MM.1S (cell line): ENCODE results near the gene ADSS2.
"Not testable (repeated sequence)": the region's sequence is repeated elsewhere in the genome, so short reads cannot be mapped to it uniquely, and the experiment has no call there.

Experiments
- DNase-seq: peaks from one replicate; pipeline ENCODE4 v3.0.0-alpha.2; 2015
- H2AFZ ChIP-seq: fragments of 300-600 bp; sonication (generic); 2 replicates; pipeline ENCODE4 v1.6.0; 2016; ENCODE audit warnings: antibody characterized with exemption, low read length
- H3F3A ChIP-seq: fragments of 300-600 bp; sonication (generic); 2 replicates; pipeline ENCODE4 v1.6.1; 2016; ENCODE audit warnings: mild to moderate bottlenecking, antibody characterized with exemption, low read length, moderate library complexity, mixed read lengths; ENCODE audit not compliant: insufficient read depth
- H3K27ac ChIP-seq: fragments of 300-600 bp; sonication (generic); 2 replicates; pipeline ENCODE4 v1.5.1; 2016; ENCODE audit warnings: mild to moderate bottlenecking, low read length
- H3K27me3 ChIP-seq: fragments of 300-600 bp; sonication (generic); replicated peaks from 2 replicates; pipeline ENCODE4 v1.6.0; 2016; ENCODE audit warnings: low read length; ENCODE audit not compliant: insufficient read depth
- H3K36me3 ChIP-seq: fragments of 300-600 bp; sonication (generic); replicated peaks from 2 replicates; pipeline ENCODE4 v1.6.1; 2016; ENCODE audit warnings: mild to moderate bottlenecking, low read length, mixed read lengths; ENCODE audit not compliant: insufficient read depth
- H3K4me1 ChIP-seq: fragments of 300-600 bp; sonication (generic); 2 replicates; pipeline ENCODE4 v1.6.1; 2016; ENCODE audit warnings: low read length, mixed read lengths
- H3K4me2 ChIP-seq: fragments of 300-600 bp; sonication (generic); 2 replicates; pipeline ENCODE4 v1.6.0; 2016; ENCODE audit warnings: low read depth, low read length
- H3K4me3 ChIP-seq: fragments of 300-600 bp; sonication (generic); 2 replicates; pipeline ENCODE4 v1.5.1; 2016; ENCODE audit warnings: low read length, mixed read lengths
- H3K79me2 ChIP-seq: fragments of 300-600 bp; sonication (generic); 2 replicates; pipeline ENCODE4 v1.6.1; 2016; ENCODE audit warnings: mixed run types, low read length, mixed read lengths
- H3K9ac ChIP-seq: fragments of 300-600 bp; sonication (generic); 2 replicates; pipeline ENCODE4 v1.6.1; 2016; ENCODE audit warnings: low read length, mixed read lengths
- H3K9me2 ChIP-seq: fragments of 300-600 bp; sonication (generic); replicated peaks from 2 replicates; pipeline ENCODE4 v1.6.1; 2016; ENCODE audit warnings: mild to moderate bottlenecking, low read length, mixed read lengths; ENCODE audit not compliant: insufficient read depth
- H3K9me3 ChIP-seq: fragments of 300-600 bp; sonication (generic); replicated peaks from 2 replicates; pipeline ENCODE4 v1.6.1; 2016; ENCODE audit warnings: mild to moderate bottlenecking, low read length, mixed read lengths; ENCODE audit not compliant: insufficient read depth
- H4K20me1 ChIP-seq: fragments of 300-600 bp; sonication (generic); 2 replicates; pipeline ENCODE4 v1.6.1; 2016; ENCODE audit warnings: mild to moderate bottlenecking, low read length, moderate library complexity, mixed read lengths; ENCODE audit not compliant: insufficient read depth
- CTCF ChIP-seq: fragments of 300-600 bp; sonication (generic); IDR thresholded peaks from 2 replicates; pipeline ENCODE4 v1.5.1; 2016; ENCODE audit warnings: antibody characterized with exemption, low read length, mixed read lengths
- EZH2 ChIP-seq: fragments of 300-600 bp; sonication (generic); optimal IDR thresholded peaks from 2 replicates; pipeline ENCODE3; 2017; ENCODE audit warnings: low read depth, mild to moderate bottlenecking, antibody characterized with exemption, low read length, mixed read lengths
- EZH2phosphoT487 ChIP-seq: fragments of 300-600 bp; sonication (generic); IDR thresholded peaks from 2 replicates; pipeline ENCODE4 v1.6.1; 2018; ENCODE audit warnings: antibody characterized with exemption, low read length

The ADSS2 gene

GRCh38 chr1:244376126-244376525 lies 75.6 kb downstream of the ADSS2 start:
- H3F3A ChIP-seq: no peaks in the 10 kb centered on the region
- TF ChIP-seq CTCF: no peak
- no peak for TF ChIP-seq EZH2
- no peaks in the 10 kb centered on the region for H3K9me2 ChIP-seq
- H3K9me3 ChIP-seq: no peaks in the 10 kb centered on the region
- no peak for DNase-seq
- H3K79me2 ChIP-seq: no peaks in the 10 kb centered on the region
- no peaks in the 10 kb centered on the region for H3K27me3 ChIP-seq
- H3K4me1 ChIP-seq: no peaks in the 10 kb centered on the region
- H3K4me2 ChIP-seq: no peak overlapping the region
- no peaks in the 10 kb centered on the region for H4K20me1 ChIP-seq
- H2AFZ ChIP-seq: no peak overlapping the region
- no peak overlapping the region for H3K9ac ChIP-seq
- H3K36me3 ChIP-seq: no peaks in the 10 kb centered on the region
- no peak overlapping the region for H3K27ac ChIP-seq
- no peak overlapping the region for H3K4me3 ChIP-seq

- no peak overlapping the region for H3K4me2 ChIP-seq
- no peak overlapping the region for H2AFZ ChIP-seq
- no peaks in the 10 kb centered on the region for H3K79me2 ChIP-seq
- no peaks in the 10 kb centered on the region for H3K9me2 ChIP-seq
- no peaks in the 10 kb centered on the region for H3K27me3 ChIP-seq
- H3K4me1 ChIP-seq: no peaks in the 10 kb centered on the region
- H3K4me3 ChIP-seq: no peak overlapping the region
- H3K9me3 ChIP-seq: no peaks in the 10 kb centered on the region
- no peaks in the 10 kb centered on the region for H4K20me1 ChIP-seq
- no peak overlapping the region for H3K9ac ChIP-seq
- no peak overlapping the region for H3K27ac ChIP-seq
- H3K36me3 ChIP-seq: no peaks in the 10 kb centered on the region
- no peak for DNase-seq
- TF ChIP-seq CTCF: no peak
- no peak for TF ChIP-seq EZH2phosphoT487
- no peak for TF ChIP-seq EZH2
- H3F3A ChIP-seq: no peaks in the 10 kb centered on the region
Measured at GRCh38 chr1:244375051-244375450, 76.7 kb downstream of the ADSS2 start.

GRCh38 chr1:244374484-244374883 lies 77.2 kb downstream of the ADSS2 start:
- H3K27me3 ChIP-seq, H3K79me2 ChIP-seq, H3K4me2 ChIP-seq, H3K36me3 ChIP-seq, DNase-seq, H3K9me3 ChIP-seq, H3F3A ChIP-seq, H3K9me2 ChIP-seq, H3K9ac ChIP-seq, H3K4me3 ChIP-seq, H4K20me1 ChIP-seq, H3K27ac ChIP-seq, H2AFZ ChIP-seq, H3K4me1 ChIP-seq: not testable (repeated sequence)

- H3K27ac ChIP-seq: no peak overlapping the region
- H3K9ac ChIP-seq: no peak overlapping the region
- TF ChIP-seq CTCF: no peak
- TF ChIP-seq EZH2: no peak
- TF ChIP-seq EZH2phosphoT487: no peak
- H2AFZ ChIP-seq: no peak overlapping the region
- no peaks in the 10 kb centered on the region for H3K4me1 ChIP-seq
- H3K9me2 ChIP-seq: no peaks in the 10 kb centered on the region
- no peaks in the 10 kb centered on the region for H3K36me3 ChIP-seq
- no peak overlapping the region for H3K4me2 ChIP-seq
- H3F3A ChIP-seq: no peaks in the 10 kb centered on the region
- H4K20me1 ChIP-seq: no peaks in the 10 kb centered on the region
- no peak overlapping the region for H3K4me3 ChIP-seq
- H3K9me3 ChIP-seq: no peaks in the 10 kb centered on the region
- H3K27me3 ChIP-seq: no peaks in the 10 kb centered on the region
- H3K79me2 ChIP-seq: no peaks in the 10 kb centered on the region
- no peak for DNase-seq
Measured at GRCh38 chr1:244371242-244372141, 80.2 kb downstream of the ADSS2 start.
